Measurements from ENCODE around the gene ANKRD29.
"Not testable (repeated sequence)": the region's sequence is repeated elsewhere in the genome, so short reads cannot be mapped to it uniquely, and the experiment has no call there.

The ANKRD29 gene

DNA sequence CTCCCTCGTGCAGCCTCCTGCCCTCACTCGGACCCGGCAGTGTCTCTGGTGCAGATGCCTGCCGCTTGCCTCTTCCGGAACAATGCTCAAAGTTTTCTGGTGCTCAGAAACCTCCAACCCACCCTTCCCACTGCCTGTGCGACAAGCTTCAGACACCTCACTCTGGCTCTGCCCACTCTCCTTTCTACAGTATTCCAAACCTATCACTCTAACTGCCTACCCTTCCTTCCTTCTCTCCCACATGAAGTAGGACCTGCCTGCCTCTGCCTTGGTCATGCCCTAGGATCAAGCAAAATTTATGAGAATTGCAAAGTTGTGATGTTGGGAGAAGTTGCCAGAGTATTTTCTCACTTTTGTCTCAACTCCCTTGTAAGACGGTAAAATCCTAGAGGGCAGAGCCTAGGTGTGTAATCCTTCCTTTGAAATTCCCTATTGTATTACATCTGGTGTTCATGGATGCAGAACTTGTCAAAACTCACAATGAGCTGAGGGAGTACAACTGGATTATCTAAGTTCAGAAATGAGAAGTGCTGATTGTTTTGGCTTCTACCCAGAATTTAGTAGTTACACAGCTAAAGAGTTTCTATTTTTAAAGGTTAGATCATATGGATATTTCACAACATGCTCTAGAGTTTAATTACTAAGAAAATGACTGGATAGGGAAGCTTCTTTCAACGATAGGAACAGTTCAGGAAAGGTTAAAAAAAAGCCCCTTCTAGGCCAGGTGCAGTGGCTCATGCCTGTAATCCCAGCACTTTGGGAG is 83.6 kb downstream of the ANKRD29 start:
- no peak for DNase-seq

DNA sequence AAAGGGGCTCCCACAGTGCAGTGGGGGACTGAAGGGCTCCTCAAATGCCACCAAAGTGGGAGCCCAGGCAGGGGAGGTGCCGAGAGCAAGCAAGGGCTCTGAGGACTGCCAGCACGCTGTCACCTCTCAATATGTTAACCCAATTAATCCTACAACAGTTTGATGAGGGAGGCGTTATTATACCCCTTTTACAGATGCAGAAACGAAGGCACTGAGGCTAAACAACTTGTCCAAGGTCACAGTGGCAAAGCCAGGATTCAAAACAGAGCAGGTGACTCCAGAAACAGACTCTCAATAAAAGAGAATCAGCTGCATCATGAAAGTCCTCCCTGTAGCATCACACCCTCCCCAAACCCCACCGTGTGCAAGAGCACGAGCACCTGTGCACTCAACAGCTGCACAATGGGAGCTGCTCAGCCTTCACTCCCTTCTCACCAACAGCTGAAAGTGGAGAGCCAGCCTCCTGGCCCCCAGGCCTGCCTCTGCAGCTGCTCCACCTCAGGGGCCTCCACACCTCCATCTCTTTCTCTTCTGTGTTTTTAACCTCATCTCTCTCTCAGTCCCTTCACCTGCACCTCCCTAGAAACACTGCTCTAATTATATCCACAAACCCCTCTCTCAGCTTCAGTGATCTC is 84.5 kb downstream of the ANKRD29 start:
- no peak for DNase-seq

DNA sequence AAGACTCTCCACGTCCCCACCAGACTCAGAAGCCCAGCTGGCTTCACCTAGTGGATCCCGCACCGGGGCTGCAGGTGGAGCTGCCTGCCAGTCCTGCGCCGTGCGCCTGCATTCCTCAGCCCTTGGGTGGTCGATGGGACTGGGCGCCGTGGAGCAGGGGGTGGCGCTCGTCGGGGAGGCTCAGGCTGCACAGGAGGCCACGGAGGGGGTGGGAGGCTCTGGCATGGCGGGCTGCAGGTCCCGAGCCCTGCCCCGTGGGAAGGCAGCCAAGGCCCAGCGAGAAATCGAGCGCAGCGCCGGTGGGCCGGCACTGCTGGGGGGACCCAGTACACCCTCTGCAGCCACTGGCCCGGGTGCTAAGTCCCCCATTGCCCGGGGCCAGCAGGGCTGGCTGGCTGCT is 85.2 kb downstream of the ANKRD29 start:
- DNase-seq: not testable (repeated sequence)

DNA sequence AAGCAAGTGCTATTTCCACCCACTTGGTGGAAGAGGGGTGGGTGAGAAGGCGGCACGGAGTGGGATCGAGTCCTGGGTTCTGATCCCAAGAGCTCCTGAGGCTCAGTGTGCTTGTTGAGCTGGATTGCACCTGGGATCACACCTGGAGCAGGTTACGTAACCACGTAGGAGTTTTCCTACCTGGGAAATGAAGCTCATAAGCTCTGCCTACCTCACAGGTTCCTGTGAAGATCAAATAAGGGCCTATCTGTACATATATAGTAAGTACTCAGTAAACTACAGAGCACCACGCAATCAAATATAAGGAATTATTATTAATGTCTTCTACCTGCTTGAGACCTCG is 87.4 kb downstream of the ANKRD29 start:
- DNase-seq: no peak

DNA sequence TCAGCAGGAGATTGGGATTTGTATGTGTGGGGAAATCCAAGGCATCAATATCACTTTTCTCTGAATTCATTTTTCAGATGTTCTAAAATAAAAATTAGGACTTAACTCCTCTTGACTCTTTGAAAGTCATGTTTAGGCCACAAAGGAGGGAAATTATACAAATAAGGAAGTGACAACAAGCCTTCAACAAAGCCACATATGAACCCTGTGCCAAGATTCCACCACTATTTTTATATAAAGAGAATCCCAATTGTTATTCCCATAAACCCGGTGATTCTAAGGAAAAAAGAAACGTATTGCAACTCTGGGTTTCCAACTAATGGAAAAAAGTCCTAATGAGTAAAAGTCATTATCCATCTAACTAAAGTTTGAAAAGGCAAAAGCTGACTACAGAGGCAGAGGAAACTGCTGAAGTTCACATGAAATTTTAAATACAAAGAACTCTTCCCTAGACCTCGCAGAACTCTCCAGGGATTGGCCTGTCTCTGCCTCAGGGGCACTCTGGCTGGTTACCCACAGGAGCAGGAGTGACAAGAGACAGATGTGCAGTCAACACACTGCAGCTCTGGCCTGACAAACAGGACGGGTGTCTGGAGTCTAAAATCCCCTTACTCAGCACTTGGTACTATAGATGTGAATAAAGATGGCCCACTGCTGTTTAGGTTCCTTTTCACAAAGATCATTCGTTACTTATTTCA is 88.0 kb downstream of the ANKRD29 start:
- DNase-seq: no peak

DNA sequence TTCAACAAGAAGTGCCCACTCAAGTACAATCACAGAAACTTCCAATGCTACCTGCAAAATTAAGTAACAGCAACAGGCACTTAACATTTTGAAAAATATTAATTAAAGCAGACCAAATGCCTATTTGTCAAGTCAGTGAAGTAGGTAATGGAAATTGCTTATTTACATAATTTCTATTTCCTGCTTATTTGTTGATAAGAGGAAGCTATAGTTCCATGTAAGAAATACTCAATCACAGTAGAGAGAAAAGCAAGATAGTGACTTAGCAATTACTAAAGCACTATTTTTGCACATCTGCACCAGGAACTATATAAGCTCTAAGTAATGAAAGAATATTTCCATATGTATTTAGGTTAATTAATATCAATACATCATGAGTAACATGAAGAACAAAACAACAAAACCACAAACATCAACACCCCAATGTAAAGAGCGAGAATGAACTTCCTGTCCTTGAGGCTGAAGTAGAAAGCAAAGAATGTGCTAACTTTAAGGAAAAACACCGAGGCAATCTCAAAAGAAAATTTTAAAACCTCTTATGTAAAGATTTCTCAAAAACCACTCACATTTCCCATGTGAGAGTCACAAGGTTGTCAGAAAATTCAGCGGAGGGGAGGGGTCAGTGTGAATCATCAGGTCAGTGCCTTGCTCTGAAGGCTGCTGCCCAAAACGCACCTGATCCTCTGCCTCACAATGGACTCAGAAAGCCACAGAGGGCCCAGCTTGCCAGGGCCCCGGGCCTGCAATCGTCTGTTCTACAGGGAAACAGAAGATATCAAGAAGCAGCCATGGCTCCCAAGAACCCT is 88.9 kb downstream of the ANKRD29 start:
- no peak for DNase-seq

DNA sequence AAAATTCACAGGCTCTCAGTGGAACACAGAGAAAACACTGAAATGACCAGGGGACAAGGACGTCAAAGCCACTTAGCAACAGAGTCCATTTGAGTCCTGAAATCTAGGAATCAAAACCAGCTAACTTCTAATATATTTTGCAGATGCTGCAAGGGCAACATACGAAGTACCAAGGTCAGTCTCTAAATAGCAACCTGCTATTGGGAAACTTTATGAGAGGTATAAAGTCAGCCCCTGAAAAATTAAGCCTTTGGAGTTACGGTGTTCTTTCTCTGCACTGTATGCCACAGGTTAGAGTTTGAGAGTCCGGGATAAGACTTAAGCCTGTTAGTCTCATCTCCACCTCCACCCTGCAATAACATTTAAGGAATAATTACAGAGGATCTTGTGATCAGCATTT is 89.7 kb downstream of the ANKRD29 start:
- no peak for DNase-seq

DNA sequence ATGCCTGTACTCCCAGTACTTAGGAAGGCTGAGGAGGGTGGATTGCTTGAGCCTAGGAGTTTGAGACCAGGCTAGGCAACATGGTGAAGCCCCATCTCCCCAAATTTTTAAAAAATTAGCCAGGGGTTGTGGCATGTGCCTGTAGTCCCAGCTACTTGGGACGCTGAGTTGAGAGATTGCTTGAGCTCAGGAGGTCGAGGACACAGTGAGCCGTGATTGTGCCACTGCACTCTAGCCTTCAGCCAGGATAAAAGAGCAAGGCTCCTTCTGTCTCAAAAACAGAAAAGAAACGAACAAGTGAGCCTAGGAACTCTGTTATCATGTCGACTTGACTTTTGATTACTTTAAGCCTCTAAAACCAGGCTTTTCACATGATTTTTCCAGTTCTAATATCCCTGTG is 90.1 kb downstream of the ANKRD29 start:
- DNase-seq: no peak

DNA sequence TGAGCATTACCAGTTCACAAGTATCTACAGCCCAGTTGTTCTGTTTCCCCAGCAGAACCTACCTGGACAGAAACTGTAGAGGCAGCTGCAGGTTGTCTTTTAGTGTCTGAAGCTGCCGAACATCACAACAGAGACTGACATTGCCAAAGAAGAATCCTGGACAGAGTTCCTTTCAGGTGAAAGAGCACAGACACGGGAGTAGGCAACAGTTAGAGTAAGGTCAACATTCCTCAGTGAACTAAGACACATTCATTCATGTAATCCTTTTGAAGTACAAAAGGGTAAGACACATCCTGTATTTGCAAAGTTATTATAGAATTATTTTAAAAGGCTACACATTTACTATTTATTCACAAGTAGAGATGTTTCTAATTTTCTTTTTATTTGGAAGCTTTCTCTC is 90.7 kb downstream of the ANKRD29 start:
- no peak for DNase-seq

DNA sequence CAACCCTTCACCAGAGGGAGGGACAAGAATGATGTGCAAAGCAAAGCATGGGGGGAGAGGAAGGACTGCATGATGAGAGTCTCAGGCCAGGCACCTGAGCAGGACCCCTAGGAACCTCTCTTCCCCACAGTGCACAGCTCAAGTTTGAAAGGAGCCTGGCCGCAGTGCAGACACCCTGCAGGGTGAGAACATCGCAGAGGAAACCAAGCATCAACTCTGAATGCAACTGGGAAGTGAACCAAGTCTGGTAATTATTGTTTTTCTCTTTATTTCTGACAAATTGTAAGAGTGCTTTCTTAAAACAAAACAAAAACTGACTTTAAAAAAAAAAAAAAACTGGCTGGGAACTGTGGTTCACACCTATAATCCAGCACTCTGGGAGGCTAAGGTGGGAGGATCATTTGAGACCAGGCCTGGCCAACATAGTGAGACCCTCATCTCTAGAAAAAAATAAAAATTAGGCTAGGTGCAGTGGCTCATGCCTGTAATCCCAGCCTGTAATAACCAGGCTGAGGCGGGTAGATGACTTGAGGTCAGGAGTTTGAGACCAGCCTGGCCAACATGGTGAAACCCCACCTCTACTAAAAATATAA is 91.7 kb downstream of the ANKRD29 start:
- DNase-seq: no peak

DNA sequence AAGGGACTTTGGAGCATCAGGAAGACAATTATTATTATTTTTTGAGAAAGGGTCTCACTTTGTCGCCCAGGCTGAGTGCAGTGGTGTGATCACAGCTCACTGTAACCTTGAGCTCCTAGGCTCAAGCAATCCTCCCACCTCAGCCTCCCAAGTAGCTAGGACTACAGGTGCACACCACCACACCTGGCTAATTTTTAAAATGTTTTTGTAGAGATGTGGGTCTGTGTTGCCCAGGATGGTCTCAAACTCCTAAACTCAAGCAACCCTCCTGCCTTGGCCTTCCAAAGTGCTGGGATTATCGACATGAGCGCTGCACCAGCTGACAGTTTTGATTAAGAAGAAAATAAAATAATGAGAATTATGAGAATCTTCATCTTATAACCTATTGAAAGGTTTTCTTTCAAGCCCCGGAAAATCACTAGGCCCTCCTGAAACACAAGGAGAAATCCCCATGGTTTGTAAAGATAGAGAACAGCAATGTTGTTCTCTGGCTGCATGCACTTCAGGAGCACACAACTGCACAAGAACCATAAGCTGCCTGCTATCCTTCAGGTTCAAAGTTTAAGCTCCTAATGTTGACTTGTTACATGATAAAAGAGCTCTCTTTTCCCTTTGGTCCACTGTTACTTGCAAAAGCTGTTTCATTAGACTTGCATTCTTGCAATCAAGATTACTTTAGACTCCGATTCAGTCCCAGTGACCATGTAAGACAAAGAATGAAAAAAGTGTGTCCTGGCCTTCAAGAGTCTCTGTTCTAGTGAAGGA is 93.2 kb downstream of the ANKRD29 start:
- no peak for DNase-seq

DNA sequence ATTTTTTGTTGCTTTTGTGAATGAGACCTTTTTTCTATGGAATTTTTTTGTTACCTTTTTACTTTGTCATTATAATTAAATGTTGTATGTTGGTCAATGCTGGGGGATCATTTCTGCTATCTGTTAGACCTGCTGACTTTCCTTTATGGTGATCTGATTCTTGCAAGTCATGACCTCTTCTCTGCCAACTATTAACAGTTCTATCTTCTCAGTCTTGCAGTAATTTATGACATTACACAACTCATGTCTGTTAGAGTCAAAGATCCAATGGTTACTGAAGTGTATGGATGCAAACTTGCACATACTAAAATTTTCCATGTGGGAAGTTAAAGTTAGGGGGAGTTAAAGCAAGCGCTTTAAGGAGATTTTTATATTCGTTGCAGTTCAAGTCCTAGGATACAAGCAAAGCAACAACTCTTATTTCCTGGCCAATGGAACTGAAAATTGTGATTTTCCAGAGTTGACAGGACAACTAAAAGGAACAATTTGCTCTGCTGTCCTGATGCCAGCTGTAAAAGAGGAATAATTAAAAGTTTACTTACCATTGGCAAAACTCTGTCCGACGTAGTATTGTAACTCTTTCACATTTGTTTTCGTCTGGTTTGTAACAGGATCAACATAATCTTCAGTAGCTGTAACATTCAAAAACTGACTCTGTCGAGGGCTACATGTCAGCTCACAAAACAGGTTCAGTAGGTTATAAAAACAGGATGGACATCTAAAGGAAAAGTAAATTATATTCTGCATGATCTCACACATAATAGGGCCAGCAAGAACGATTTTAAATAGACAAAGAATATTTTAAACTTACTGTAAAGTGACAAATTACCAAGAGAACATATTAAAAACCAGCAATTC is 94.2 kb downstream of the ANKRD29 start:
- DNase-seq: no peak

DNA sequence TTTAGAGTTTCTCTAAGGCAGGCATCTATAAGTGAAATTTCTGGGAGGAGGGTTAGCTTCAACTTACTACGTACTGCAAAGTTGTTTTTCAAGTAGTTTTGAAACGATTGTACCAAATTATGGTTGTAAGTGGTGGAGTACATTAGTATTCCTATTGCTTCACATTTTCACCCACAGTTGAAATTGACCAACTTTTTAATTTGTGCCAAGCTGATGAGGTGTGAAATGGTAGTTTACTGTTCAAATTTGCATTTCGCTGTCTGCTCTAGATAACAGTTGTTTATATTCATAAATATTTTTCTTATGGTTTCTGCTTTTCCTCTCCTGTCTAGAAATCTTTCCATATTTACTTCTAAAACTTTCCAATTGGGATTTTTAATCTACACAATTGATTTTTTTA is 95.0 kb downstream of the ANKRD29 start:
- no peak for DNase-seq

DNA sequence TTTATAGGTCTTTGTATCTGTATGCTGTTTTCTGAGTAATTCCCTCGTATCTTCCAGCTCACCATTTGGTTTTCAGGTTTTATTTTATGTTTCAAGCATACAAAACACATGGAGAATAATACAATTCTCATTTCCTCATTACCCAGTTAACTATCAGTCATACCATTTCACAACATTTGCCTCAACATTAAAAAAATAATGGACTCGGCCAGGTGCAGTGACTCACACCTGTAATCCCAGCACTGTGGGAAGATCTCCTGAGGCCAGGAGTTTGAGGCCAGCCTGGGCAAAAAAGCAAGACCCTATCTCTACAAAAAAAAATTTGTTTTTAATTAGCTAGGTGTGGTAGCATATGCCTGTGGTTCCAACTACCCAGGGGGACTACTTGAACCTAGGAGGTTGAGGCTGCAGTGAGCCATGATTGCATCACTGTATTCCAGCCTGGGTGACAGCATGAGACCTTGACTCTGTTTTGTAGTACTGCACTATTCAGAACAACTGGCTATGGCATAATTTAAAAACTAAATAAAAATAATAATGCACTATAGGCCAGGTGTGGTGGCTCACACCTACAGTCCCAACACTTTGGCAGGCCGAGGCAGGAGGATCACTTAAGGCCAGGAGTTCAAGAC is 96.7 kb downstream of the ANKRD29 start:
- DNase-seq: peak; percentile 54

DNA sequence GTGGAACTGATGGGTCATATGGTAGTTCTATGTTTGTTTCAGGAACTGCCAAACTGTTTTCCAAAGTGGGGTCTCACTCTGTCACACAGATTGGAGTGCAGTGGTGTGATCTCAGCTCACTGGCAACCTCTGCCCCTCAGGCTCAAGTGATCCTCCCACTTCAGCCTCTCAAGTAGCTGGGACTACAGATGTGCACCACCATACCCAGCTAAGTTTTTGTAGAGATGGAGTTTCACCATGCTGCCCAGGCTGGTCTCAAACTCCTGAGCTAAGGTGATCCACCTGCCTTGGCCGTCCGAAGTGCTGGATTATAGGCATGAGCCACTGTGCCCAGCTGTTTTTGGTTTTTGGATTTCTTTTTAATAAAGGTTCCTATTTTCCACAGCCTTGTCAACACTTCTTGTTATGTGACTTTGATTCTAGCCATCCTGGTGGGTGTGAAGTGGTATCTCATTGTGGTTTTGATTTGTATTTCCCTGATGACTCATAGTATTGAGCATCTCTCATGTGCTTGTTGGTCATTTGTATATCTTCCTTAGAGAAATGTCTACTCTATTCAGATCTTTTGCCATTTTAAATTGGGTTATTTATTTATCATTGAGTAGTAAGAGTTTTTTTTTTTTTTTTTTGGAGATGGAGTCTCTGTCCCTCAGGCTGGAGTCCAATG is 99.2 kb downstream of the ANKRD29 start:
- no peak for DNase-seq

DNA sequence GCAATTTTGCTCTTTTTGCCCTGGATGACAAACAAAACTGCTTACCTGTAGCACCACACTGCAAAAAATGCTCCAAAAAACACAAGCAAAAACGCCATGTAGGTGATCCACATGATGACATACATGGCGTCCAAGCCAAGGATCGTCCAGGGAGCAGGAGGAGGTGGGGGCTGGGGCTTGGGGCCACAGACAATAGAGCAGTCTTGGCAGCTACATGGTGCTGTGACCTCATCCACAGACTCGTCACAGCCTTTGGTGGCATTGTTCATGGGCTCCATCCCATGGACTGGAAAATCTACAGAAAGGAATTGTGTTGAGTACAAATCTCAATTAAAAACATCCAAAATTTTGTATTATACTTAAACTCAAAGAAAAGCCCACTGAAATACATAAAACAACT is 102.5 kb downstream of the ANKRD29 start:
- DNase-seq: no peak

DNA sequence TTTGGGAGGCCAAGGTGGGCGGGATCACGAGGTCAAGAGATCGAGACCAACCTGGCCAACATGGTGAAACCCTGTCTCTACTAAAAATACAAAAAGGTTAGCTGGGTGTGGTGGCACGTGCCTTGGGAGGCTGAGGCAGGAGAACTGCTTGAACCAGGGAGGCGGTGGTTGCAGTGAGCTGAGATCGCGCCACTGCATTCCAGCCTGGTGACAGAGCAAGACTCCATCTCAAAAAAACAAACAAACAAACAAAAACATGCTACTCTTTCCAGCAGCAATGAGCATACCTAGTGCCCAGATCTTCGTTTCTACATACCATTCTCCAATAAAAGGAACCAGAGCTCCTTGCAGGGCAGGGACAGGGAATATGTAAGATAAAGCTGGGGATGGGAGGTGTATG is 105.2 kb downstream of the ANKRD29 start:
- not testable (repeated sequence) for DNase-seq

DNA sequence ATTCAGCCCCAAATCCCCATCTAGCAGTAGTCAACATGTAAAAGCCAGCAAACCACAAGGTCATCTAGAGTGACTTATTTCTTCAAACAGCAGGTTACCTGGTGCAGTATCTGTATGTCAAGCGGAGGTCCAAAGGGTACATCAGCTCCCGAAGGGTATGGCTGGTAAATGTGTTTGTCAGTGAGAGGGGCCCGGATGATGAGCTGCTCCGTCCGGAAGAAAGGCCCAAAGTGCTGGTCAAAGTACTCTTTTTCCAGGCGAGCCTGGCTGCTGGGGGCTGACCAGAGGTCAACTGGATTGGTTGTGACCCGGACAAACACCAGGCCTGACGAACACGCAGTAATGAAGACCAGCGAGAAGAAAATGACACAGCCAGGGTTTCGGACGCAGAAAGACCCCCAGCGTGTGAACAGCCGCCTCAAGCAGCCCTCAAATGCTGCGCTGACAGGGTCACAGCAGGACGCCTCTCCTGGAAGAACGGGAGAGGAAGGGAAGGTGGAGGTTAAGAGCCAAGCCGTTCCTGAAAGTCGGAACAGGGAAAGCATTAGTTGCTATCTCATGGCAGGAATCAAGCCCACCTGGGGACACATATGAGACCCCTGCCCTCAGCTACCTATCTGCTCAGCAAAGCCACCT is 106.4 kb downstream of the ANKRD29 start:
- DNase-seq: no peak

DNA sequence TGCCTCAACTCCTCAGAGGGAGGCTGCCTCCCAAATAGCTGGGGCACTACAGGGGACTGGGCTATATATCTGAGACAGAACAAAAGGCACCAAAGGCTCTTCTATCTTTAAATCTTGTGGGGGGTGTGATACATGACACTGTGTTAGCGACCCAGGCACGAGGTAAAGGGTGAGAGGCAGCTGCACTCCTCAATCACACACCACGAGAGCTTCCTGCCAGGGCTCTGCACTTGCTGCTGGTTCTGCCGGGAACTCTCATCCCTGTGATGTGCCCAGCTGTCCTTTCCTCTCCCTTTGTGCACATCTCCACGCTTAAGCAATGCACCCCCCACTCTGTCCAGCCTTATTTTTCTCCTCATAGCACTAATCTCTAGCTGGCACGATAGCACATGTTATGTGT is 108.8 kb downstream of the ANKRD29 start:
- DNase-seq: no peak

DNA sequence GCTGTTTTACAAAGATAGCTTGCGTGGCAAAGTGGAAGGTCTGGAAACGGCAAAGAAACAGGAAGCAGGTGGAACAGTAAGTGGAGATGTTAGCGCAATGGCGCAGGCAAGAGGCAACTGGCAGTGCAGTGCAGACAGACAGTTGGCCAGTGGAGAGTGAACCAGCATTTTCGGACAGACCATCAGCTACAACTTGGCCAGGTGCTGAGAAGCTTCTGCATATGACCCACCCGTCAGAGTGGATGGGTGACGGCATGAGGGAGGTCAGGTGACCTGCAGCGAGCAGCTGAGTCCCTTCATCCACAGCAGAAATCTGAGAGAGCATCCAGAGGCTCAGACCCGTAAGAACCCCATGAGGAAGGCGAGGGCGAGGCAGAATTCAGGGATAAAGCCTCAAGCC is 110.2 kb downstream of the ANKRD29 start:
- no peak for DNase-seq
